K562 (cell line): ENCODE results near the gene MPZL1. TPM values are rescaled to one million over a fixed set of nuclear protein-coding genes. Genes with fewer than 3 reads are reported as not detected.

Source experiments
- ATAC-seq: fragments of 200-7000 bp; cut with Tn5 transposase; 3 replicates; pipeline ENCODE4 v1.9.1; 2020; ENCODE audit warnings: moderate library complexity
- BruUV-seq: library from RNA; stranded (reverse); fragments of 400-500 nt; replicated peaks from 2 replicates; lab custom pipeline; 2021; lab: Mats Ljungman, UMichigan
- CTCF ChIA-PET: fragments of 300-600 bp; formaldehyde crosslinking; extraction: SDS; loops from one replicate; lab custom pipeline; 2021; ENCODE audit warnings: low intra/inter-chr PET ratio; lab: Yijun Ruan, JAX
- POLR2A ChIA-PET: fragments of 300-600, 350-650 bp; sonication (Branson Sonifier 250); formaldehyde crosslinking; extraction: SDS; loops from one replicate; lab custom pipeline; 2021; ENCODE audit warnings: antibody characterized with exemption, inconsistent platforms; lab: Yijun Ruan, JAX
- DNase-seq, 4 experiments: peaks; one replicate each; pipeline versions ENCODE4 v3.0.0 to v3.0.0-alpha.2; 2011 to 2018; ENCODE audit warnings: low spot score in 3 of 4, mixed read lengths in 3 of 4; ENCODE audit errors: extremely low read depth in 1 of 4
- FAIRE-seq: peaks from 2 replicates; lab custom pipeline; 2011; peaks lifted over from hg19 to GRCh38; lab: Jason Lieb, UNC
- H2AFZ ChIP-seq: 2 replicates; pipeline ENCODE4 v1.6.0; 2011; ENCODE audit warnings: low read depth, low read length, control low read depth, inconsistent platforms
- H3K27ac ChIP-seq: fragments of 200-600 bp; 3 replicates; pipeline ENCODE4 v1.8.0; 2011; ENCODE audit warnings: low read depth, mild to moderate bottlenecking, control low read depth, inconsistent platforms, low read length, moderate library complexity, mixed read lengths; ENCODE audit errors: extremely low read depth
- H3K27me3 ChIP-seq, 2 experiments: fragments of 300-600 bp in 1 of 2; 2 replicates in 1 of 2; 3 replicates in 1 of 2; pipeline versions ENCODE4 v1.6.0 to v1.8.0; 2011; ENCODE audit warnings: inconsistent platforms in 2 of 2, low read length in 2 of 2, mild to moderate bottlenecking in 1 of 2, mixed read lengths in 1 of 2, moderate library complexity in 1 of 2; ENCODE audit not compliant: control insufficient read depth in 2 of 2, insufficient read depth in 2 of 2
- H3K36me3 ChIP-seq: fragments of 300-600 bp; 3 replicates; pipeline ENCODE4 v1.8.0; 2011; ENCODE audit warnings: mild to moderate bottlenecking, low read length, inconsistent platforms; ENCODE audit not compliant: control insufficient read depth, insufficient read depth
- H3K4me1 ChIP-seq, 2 experiments: fragments of 200-600 bp in 1 of 2; replicated peaks in 1 of 2; 2 replicates in 1 of 2; 3 replicates in 1 of 2; pipeline versions ENCODE4 v1.5.1 to v1.8.0; 2011; ENCODE audit warnings: inconsistent platforms in 2 of 2, low read length in 2 of 2, mild to moderate bottlenecking in 1 of 2, mixed read lengths in 1 of 2, moderate library complexity in 1 of 2; ENCODE audit not compliant: control insufficient read depth in 2 of 2, insufficient read depth in 2 of 2
- H3K4me2 ChIP-seq: 2 replicates; pipeline ENCODE4 v1.6.1; 2011; ENCODE audit warnings: low read length, control low read depth, inconsistent platforms, mixed read lengths; ENCODE audit not compliant: insufficient read depth
- H3K4me3 ChIP-seq: fragments of 200-600 bp; sonication (generic), shearing (Covaris generic); 2 replicates; pipeline ENCODE4 v1.5.1; 2016; ENCODE audit warnings: control low read depth, inconsistent platforms
- H3K79me2 ChIP-seq: fragments of 200-600 bp; 3 replicates; pipeline ENCODE4 v1.8.0; 2011; ENCODE audit warnings: low read length, inconsistent platforms; ENCODE audit not compliant: control insufficient read depth, insufficient read depth
- H3K9ac ChIP-seq, 2 experiments: 2 replicates each; pipeline versions ENCODE4 v1.6.0 to v1.6.1; 2011; ENCODE audit warnings: low read depth in 2 of 2, low read length in 2 of 2, control low read depth in 1 of 2, inconsistent platforms in 1 of 2, mild to moderate bottlenecking in 1 of 2, mixed read lengths in 1 of 2; ENCODE audit not compliant: insufficient read depth in 1 of 2
- H3K9me1 ChIP-seq: one replicate; pipeline ENCODE4 v1.6.0; 2011; ENCODE audit warnings: inconsistent platforms, mild to moderate bottlenecking, low read length, moderate library complexity; ENCODE audit not compliant: control insufficient read depth, insufficient read depth
- H3K9me3 ChIP-seq: replicated peaks from 2 replicates; pipeline ENCODE4 v1.5.1; 2011; ENCODE audit warnings: low read depth, low read length, inconsistent platforms; ENCODE audit not compliant: control insufficient read depth, insufficient read depth
- H4K20me1 ChIP-seq: replicated peaks from 2 replicates; pipeline ENCODE4 v1.6.1; 2011; ENCODE audit warnings: low read length, inconsistent platforms, mixed read lengths; ENCODE audit not compliant: control insufficient read depth, insufficient read depth
- GATAD2B ChIP-seq: fragments of 450-650 bp; IDR thresholded peaks from 2 replicates; pipeline ENCODE4 v1.6.1; 2017; ENCODE audit warnings: mild to moderate bottlenecking, borderline replicate concordance
- GTF2F1 ChIP-seq: IDR thresholded peaks from 2 replicates; pipeline ENCODE4 v1.6.1; 2011; ENCODE audit warnings: low read depth, low read length, improper control_type of control experiment
- HNRNPLL ChIP-seq: fragments of 200-400 bp; formaldehyde crosslinking; IDR thresholded peaks from 2 replicates; pipeline ENCODE4 v1.6.1; 2017; ENCODE audit warnings: low read length, low read depth, mild to moderate bottlenecking; ENCODE audit not compliant: poor library complexity, severe bottlenecking
- NFRKB ChIP-seq: fragments of 450-650 bp; IDR thresholded peaks from 2 replicates; pipeline ENCODE4 v1.6.1; 2016; ENCODE audit warnings: low read depth
- PRPF4 ChIP-seq: fragments of 200-400 bp; formaldehyde crosslinking; IDR thresholded peaks from one replicate; pipeline ENCODE4 v1.6.1; 2017; ENCODE audit warnings: low read length, low read depth, mild to moderate bottlenecking; ENCODE audit not compliant: insufficient read depth, poor library complexity, severe bottlenecking
- SMARCC2 ChIP-seq: fragments of 450-650 bp; IDR thresholded peaks from 2 replicates; pipeline ENCODE4 v1.6.1; 2017; ENCODE audit warnings: antibody characterized with exemption, moderate library complexity, mild to moderate bottlenecking, low read depth
- TAF7 ChIP-seq: fragments of 450-650 bp; IDR thresholded peaks from 2 replicates; pipeline ENCODE4 v1.6.1; 2016; ENCODE audit warnings: missing genetic modification characterization, missing compliant biosample characterization
- THRAP3 ChIP-seq: fragments of 450-650 bp; IDR thresholded peaks from 2 replicates; pipeline ENCODE4 v1.6.1; 2016; ENCODE audit warnings: mild to moderate bottlenecking, inconsistent platforms, borderline replicate concordance
- ZNF431 ChIP-seq: sonication (generic); formaldehyde crosslinking; IDR thresholded peaks from 2 replicates; pipeline ENCODE4 v1.8.0; 2022; ENCODE audit warnings: mild to moderate bottlenecking, missing genetic modification reagents
- ZNF57 ChIP-seq: fragments of 450-650 bp; formaldehyde crosslinking; IDR thresholded peaks from 2 replicates; pipeline ENCODE4 v1.4.0; 2020; ENCODE audit warnings: mild to moderate bottlenecking, moderate library complexity
- WGBS: fragments of 100-300 bp; shearing (Covaris generic); methylation state at CpG from one replicate; pipeline ENCODE4 v1.1.6; 2016; ENCODE audit warnings: low coverage, mixed read lengths; ENCODE audit not compliant: insufficient coverage; ENCODE audit errors: missing lambda C conversion rate; 5-methylcytosine and 5-hydroxymethylcytosine counted together
- in situ Hi-C: fragments of 300-500 bp; cut with MboI; formaldehyde crosslinking; loops from 4 replicates; pipeline ENCODE4 v1.15.0; 2018; ENCODE audit warnings: inconsistent platforms, mixed read lengths
- intact Hi-C: fragments of 100-400 bp; cut with micrococcal nuclease; formaldehyde crosslinking; loops from 2 replicates; pipeline ENCODE4 v1.14.2; 2022
- polyA plus RNA-seq, 8 experiments: library from polyadenylated mRNA; depleted of rRNA in 4 of 8; stranded (reverse) in 5 of 8; unstranded in 3 of 8; fragments of >200 nt; fragmentation: Nextera tagmentation in 2 of 8; fragmentation: Illumina TruSeq in 1 of 8; extraction: Ambion mirVana in 2 of 8; extraction: Trizol in 1 of 8; gene quantifications; 2 replicates each; pipeline versions ENCODE4 v1.2.1 to v1.2.3, GENCODE V29; 2011 to 2014; ENCODE audit warnings: inconsistent platforms in 1 of 8, missing spikeins in 1 of 8
- total RNA-seq, 7 experiments: library from RNA; depleted of rRNA in 6 of 7; stranded (reverse); fragments of >200 nt in 6 of 7; fragmentation: Illumina TruSeq in 2 of 7; extraction: Trizol in 2 of 7; gene quantifications; 2 replicates each; pipeline versions ENCODE4 v1.2.1 to v1.2.3, GENCODE V29; 2011 to 2021; ENCODE audit warnings: low replicate concordance in 1 of 7

Gene MPZL1
- total and polyA plus RNA-seq, 9 of the 15 experiments (the other 6 are each of a cell fraction or from before 2014, with no cell fraction given) = 14.5 to 153 (median 66.5) TPM

- Histone ChIP-seq H3K4me2 (no peak overlapping the region), H3K4me1 (peaks cover 7 to 23% of the 10 kb centered on the region in 2 experiments; a peak in 4 of 5 replicates), H3K36me3 (peaks cover 36% of the 10 kb centered on the region), H3K9ac (no peak overlapping the region), H3K79me2 (no peaks in the 10 kb centered on the region), H3K4me3 (no peak overlapping the region), H3K9me1 (peaks cover 3% of the 10 kb centered on the region), H3K27ac (no peak overlapping the region), H2AFZ (no peak overlapping the region), H3K9me3 (no peaks in the 10 kb centered on the region), H4K20me1 (0 out of 2 replicates have a peak, but pooled peaks cover 3% of the 10 kb centered on the region), H3K27me3 (no peaks in the 10 kb centered on the region)
- 68% methylated on average over 3 of the region's 3 CpGs for WGBS
- in situ Hi-C loops = loop anchor here (25.0 kb wide), 2 partner anchors 1494 to 1669 kb away; no protein-coding TSS in a partner anchor
- no peak for DNase-seq
- TF ChIP-seq GATAD2B (no peak), THRAP3 (no peak), ZNF431 (CRISPR knock-in tag) (no peak), GTF2F1 (no peak), HNRNPLL (no peak), PRPF4 (no peak), NFRKB (no peak), ZNF57 (CRISPR knock-in tag) (no peak), SMARCC2 (no peak), TAF7 (tag) (no peak)
- no peak for ATAC-seq
- BruUV-seq = no TSS peak
- intact Hi-C loops = loop anchor here (10.0 kb wide), 2 partner anchors 236 to 404 kb away; no protein-coding TSS in a partner anchor
- POLR2A ChIA-PET = interaction anchor here (1.1 to 1.2 kb wide), 3 partner anchors 26 to 138 kb away, joined by 3 to 5 read pairs (median 4); no protein-coding TSS in a partner anchor
- CTCF ChIA-PET = no interaction called here
- FAIRE-seq = no peak
Measured at GRCh38 chr1:167681024-167681423, 40.8 kb upstream of the MPZL1 start.
